ENCODE data around the gene AATK.

AATK gene

DNA sequence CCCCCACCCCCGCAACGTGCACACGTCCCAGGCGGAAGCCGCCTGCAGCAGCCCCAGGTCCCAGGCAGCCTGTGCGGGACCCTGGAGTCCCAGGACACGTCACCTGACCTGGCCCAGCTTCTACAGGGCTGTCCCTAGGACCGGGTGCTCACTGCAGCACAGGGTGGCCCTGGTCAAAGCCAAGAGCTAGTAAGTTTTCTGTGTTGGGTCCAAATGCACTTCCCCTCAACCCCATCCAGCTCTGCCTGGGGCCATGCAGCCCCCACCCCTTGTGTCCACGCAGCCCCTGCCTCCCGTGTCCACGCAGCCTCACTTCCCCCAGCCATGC, 22.9 kb downstream of the AATK start:
- no peak for DNase-seq (ENCODE audit: low read depth in 2 of 2)

DNA sequence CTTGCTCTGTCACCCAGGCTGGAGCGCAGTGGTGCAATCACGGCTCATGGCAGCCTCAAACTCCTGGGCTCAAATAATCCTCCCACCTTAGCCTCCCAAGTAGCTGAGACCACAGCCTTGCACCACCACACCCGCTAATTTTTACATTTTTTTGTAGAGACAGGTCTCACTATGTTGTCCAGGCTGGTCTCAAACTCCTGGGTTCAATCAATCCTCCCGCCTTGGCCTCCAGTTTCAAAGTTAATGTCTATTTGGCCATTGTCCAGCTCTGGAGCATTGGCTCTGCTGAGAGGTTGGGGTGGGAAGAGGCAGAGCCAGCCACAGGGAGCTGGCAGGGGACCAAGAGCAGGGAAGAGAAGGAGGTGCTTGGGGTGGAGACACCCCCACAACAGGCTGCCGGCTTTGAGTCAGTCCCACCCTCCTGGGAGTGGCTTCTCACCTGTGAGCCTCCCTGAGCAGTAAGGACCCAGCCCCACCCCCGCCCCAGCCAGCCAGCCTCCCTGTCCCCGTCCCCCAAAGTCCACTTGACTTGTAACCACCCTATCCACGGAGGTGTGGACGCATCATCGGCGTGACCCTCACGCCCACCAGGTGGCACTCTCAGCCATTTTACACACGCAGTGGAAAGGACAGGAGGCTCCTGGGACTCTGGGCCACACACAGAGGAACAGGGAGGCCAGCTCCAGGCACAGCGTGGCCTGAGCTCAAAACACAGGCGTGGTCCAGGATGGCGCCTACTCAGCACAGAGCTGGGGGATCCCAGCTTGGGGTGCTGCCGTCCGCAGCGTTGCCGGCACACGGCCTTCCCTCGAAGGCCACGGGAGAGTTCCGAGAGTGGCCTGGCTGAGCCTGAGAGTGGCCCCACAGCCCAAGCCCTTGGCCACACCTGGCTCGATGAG, 23.5 kb downstream of the AATK start:
- peak in 1 of 2 donors; percentile 32 for DNase-seq (ENCODE audit: low read depth in 2 of 2)

DNA sequence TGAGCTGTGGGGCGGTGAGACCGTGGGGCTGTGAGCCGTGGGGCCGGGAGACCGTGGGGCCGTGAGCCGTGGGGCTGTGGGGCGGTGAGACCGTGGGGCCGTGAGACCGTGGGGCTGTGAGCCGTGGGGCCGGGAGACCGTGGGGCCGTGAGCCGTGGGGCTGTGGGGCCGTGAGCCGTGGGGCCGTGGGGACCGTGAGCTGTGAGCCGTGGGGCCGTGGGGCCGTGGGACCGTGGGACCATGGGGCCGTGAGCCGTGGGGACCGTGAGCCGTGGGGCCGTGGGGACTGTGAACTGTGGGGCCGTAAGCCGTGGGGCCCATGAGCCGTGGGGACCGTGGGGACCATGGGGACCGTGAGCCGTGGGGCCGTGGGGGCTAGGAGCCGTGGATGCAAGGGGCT, 25.3 kb downstream of the AATK start:
- no peak for DNase-seq (ENCODE audit: low read depth in 2 of 2)

DNA sequence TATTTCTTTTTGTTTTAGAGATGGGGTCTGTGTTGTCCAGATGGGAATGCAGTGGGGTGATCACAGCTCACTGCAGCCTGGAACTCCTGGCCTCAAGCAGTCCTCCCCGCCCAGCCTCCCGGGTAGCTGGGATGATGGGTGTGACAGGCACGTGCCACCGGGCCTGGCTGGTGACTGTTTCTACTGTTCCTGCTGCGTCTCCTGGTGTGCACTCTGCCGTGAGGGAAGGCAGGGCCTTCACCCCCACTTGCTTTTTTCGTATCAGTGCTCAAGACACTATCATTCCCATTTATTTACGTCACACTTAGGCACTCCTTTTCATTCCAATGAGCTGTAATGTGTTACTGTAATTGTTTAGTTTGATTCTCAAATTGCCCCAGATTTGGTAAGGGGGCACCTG, 26.0 kb downstream of the AATK start:
- no peak for DNase-seq (ENCODE audit: low read depth in 2 of 2)

DNA sequence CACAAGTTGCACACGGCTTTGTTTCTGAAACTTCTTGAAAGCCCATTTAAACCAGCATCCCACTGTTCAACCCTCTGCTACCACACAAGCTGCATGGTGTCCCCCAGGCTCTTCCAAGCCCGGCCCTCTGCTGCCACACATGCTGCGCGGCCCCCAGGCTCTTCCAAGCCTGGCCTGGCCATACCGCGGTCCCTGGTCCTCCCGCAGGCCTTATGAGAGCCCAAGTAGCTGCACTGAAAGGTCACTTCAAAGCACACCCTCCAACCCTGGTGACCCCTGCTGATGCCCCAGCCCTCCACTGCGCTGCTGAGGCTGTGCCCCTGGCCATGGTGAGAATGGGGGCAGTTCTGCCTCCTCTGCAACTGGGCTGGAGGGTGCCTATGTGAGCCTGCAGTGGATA, 26.6 kb downstream of the AATK start:
- no peak for DNase-seq (ENCODE audit: low read depth in 2 of 2)

DNA sequence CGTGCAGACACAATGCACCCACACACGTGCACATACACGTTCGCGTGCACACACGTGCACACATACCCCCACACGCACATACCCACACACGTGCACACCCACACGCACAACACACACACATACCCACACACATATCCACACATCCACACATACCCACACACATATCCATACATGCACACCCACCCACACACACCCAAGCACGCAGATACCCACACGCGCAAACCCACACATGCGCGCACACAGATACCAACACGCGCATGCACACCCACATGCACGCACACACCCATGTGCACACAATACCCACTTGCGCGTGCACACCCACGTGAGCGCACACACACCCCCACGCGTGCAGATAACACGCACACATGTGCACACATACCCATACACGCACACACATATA, 27.5 kb downstream of the AATK start:
- DNase-seq (ENCODE audit: low read depth in 2 of 2) = no peak

DNA sequence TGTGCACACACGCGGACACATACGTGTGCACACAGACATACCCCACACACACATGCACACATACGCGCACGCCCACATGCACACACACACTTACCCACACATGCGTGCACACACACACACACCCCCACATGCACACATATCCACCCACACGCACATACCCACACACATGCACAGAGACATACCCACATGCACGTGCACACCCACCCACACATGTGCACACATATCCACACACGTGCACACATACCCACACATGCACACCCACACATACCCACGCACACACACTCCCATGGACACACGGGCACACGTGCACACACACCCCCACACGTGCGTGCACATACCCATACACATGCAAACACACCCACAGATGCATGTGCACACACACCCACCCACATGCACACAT, 27.9 kb downstream of the AATK start:
- no peak for DNase-seq (ENCODE audit: low read depth in 2 of 2)

DNA sequence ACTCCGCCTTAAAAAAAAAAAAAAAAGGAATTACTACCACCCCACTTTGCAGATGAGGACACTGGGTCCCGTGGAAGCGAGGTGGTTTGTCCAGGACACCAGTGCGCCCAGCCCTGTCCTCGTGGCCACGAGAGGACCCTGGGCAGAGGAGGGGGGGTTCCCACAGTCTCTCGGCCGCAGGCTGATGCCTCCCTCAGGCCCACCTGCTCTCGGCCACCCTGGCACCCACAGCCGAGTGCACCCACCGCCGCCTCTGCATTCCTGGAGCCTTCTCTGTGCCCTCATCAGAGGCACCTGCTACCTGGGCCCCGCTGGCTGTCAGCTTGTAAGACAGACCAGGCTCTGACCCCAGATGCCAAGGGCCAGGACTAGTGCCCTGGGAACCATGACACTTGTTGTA, 28.8 kb downstream of the AATK start:
- no peak for DNase-seq (ENCODE audit: low read depth in 2 of 2)

DNA sequence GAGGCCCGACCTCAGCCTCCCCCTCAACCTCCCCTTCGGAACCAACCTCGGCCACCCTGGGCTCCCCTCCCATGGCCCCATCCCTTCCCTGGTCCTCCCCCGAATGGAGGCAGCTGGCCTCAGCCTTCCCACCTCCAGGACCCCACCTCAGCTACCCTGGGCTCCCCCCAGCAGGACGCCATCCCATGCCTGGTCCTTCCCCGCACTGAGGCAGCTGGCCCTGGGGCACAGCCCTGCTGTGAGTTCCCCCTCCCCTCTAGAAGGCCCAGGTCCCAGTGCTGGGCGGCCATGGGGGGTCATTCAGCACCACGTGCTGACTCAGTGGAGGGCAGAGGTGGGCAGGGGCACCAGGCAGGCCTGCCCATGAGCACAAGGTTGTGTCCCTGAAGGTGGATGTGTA, 29.7 kb downstream of the AATK start:
- no peak for DNase-seq (ENCODE audit: low read depth in 2 of 2)

DNA sequence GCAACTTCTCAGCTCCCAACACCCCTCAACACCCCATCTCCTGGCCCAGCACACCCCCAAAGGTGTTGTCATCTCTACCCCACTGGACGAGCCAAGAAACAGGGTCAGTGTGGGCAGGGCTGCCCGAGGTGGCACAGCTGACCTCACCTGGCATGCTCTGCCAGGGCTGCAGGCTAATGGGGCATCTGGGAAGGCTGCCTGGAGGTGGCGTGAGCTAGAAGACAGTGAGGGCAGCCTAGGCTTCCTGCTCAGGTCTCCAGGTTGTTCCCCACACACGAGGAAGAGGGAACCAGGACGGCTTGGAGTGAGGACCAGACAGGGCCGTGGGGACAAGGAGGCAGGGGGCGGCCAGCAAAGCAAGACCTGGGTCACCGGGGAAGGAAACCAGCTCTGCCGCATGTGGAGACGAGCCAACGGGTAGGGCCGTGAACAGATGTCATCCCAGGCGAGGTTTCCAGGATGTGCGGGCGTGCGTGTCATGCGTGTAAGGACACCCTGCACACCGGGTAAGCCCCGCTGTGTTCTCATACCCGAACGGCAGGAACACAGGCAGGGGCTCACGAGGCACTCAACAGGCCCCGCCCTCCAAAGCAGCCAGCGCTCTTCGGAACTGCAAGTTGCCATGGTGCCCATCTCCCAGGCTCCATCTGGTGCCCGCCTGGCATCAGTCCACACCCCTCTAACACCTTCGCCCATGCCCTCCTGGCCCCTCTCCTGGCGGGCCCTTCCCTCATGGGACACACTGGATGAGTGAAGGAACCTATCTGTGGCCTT, 30.3 kb downstream of the AATK start:
- no peak for DNase-seq (ENCODE audit: low read depth in 2 of 2)

DNA sequence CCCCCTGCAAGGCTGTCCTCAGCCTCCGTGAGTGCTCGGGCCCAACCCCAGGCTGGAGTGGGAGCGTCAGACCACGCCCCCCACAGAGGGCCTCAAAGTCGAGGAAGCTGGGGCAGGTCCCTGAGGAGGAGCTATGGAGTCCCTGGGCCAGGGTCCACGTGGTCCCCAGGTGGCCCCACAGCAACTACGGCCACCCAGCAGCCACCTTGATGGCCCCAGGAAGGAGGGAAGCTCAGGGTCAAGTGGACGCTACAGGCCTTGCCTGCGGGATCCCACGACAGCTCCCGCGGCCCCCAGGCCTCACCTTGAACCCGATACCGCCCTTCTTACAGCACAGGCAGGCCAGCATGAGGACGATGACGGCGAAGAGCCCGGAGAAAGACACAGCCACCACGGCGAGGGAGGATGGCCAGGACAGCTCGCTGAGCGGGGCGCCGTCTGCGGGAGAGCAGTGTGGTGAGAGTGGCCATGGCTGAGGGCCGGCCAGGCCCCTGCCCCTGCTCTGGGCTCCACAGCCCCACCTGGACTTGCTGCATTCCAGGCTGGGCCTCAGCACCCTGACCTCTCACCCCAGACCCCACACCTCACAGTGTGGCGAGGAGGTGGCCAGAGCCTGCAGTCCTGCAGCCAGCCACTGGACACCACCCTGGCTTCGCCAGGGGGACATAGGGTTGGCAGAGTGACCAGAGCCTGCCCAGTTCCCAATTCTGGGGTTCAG, 31.8 kb downstream of the AATK start:
- no peak for DNase-seq (ENCODE audit: low read depth in 2 of 2)

DNA sequence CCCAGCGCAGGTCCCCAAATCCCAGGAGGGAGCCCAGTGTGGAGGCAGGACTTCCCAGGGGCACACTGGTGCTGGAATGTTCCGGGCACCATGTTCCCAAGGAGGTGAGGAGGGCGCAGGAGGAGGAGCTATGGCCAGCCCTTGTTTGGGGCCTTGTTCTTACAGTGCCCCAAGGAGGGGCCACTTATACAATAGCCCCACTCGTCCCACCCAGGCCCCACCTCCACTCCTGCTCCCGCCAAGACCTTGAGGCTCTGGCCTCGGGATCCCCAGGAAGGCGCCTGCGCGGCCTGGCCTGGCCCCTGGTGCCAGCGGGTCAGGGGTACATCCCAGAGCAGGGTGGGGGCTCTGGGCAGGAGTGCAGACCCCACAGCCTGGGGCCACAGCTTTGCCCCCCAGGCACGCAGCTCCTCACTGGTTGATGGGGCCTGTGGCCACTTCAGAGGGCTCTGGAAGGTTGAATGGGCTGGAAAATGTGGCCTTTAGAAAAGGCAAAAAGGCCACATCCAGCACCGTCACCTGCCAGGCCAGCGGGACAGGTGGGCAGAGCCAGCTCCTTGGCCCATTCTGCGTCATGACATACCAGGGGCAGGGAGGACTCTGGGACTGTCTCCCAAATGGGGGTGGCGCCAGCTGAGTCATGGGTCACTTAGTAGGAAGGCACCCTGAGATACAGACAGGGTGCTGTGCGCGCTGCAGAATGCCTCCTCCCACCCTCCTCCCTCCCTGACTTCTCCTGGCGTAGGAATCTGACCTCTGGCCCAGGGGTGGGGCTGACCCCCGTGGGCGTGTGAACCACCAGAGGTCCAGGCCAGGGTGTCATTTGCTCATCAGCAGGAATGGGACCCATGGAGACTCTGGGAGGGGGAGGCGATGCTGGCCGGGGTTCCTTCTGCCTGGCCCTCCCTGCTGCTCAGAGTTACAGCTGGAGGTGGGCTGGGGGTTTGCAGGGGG, 33.0 kb downstream of the AATK start:
- DNase-seq (ENCODE audit: low read depth in 2 of 2) = no peak

DNA sequence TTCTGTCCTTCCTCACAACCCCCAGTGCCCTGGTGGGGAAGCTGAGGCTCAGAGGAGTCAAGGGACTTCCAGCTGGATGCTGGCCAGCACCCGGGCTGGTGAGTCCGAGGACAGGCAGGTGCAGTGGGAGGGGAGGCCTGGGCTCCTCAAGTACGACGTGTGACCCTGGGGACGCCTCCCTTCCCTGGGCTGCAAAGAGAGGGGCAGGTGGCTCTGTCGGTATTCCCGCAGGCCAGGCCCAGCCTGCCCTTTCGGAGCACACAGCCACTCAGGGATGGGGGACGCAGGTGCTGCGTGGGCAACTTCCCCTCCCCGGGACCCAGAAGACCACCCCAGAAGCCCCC, 33.9 kb downstream of the AATK start:
- no peak for DNase-seq (ENCODE audit: low read depth in 2 of 2)

DNA sequence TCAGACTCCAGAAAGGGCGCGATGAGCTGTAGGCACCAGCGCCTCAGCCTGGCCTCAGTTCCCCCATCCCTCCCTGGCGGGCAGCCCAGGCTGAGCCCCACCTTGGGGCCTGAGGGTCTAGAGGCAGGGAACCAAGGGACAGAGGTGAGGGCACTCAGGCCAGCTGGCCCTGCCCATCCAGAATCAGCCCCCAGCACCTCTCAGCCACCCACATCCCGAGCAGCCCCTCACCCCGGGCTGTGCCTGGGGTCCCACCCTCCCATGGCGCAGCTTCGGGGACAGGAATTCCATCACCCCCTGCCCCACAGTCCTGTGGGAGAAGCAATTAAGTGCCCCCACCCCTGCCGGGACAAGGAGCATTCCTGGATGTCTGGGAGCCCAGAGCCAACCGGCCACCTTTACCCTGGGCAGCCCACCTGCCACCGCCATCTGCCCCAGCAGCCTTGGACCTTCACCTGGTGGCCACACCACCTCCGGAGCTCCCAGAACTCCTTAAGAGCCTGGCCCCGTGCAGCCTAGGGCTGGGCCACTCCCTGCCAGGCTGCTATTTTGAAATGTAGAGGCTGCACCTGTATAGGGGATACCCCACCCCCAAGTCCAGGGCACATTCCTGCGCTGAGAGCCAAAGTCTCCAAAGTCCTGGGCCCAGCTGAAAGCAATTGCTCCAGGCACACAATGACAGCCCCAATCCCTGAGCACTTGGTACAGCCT, 34.4 kb downstream of the AATK start:
- DNase-seq (ENCODE audit: low read depth in 2 of 2) = no peak

DNA sequence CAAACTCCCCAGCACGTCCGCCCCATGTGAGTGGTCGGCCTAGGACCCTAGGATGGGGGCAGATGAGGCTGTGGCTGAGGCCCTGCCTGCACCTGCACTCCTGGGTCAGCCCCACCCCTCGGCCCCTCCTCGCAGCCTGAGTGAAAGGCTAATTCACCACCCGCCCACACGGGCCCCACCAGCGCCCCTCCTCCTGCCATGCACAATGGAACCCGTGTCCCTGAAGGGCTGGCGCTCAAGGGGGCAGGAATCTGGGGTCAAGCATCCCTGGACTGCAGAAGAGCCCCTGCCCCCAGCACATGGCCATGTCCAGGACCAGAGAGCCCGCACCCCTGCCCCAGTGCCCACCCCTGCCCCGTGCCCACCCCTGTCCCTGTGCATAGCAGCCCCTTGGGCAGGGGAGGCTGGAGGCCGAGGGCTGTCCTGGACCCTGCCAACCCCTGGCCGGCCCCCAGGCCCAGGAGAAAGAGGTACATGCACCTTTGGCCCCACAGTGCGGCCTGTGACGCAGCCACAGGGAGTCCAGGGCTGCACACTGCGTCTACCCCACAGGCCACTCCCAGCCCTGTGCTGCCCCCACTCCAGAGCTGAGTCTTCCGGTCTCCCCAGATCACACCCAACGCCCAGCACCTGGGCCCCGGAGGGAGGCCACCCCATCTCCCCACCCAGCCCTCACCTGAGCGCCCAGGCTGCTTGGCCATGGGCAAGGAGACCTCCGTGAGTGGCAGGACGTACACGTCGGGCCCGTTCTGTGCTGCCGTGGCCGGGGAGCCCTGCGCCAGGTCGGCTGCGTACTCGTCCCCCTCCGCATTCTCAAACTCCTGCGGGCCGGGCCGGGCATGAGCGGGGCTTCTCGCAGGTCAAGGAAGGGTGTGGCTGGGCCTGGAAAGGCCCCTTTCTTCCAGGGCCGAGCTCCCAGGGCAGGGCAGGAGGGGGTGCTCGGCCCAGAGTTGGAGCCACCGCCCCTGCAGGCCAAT, 35.3 kb downstream of the AATK start:
- no peak for DNase-seq (ENCODE audit: low read depth in 2 of 2)

DNA sequence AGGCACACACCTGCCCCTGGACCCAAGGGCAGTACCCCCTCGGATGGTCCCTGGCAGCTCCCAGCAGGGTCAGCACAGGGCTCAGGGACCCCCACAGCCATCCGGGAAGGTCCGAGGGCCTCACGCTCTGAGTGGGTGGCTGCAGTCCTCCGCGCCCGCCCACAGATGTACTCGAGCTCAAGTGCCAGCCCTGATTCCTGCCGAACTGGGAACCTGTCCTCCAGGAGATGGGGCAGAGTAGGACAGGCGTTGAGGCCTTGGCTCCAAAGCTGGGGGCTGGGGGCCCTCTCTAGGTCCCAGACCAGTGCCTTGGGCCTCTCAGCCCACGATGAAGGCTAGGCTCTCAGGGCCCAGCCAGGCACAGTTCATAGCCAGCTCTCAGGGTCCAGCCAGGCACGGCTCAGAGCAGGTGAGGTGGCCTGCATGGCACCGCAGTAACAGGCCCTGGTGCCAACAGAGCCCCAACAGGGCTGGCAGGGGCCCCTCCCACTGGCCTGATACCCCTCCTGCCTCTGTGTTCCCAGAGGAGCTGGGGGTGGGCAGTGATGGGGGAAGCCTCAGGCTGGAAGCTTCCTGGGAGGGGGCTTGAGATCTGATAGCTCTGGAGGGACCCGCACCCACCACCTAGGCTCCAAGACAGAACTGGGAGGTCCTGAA, 36.2 kb downstream of the AATK start:
- no peak for DNase-seq (ENCODE audit: low read depth in 2 of 2)

DNA sequence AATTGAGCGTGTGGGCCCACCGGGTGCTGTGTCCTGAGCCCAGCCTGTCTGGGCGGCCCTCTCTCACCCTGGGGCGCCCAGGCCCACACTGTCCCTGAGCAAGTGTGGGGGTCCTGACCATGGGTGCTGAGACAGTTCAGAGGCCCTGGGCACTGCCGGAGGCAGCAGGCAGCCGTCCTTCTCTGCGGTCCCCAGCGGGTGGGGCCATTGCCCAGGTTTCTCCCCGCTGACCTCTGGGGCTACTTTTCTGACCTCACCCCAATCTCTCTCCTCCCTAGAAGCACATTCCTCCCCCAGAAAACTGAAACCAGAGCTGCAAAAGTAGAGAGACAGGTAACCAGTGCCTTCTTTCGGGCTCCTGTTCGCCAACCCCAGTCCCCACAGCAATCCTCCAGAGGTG, 36.7 kb downstream of the AATK start:
- DNase-seq (ENCODE audit: low read depth in 2 of 2) = no peak

DNA sequence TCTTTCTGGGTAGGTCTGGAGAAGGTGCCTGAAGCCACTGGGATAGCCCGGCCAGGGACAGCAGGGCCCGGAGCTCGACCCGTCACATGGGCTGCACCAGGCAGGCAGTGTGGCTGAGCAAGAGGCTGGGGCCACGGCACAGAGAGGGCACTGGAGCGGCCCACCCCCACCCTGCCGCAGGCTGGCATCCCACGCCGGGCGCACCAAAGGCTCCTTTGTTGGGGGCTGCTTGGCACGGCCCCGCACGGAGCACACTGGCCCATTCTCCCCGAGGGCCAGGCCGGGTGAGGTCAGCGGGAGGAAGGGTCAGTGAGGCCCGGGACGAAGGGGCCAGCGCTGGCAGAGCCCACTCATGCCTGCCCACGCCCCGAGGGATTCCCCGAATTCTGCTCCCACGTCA, 37.2 kb downstream of the AATK start:
- no peak for DNase-seq (ENCODE audit: low read depth in 2 of 2)

DNA sequence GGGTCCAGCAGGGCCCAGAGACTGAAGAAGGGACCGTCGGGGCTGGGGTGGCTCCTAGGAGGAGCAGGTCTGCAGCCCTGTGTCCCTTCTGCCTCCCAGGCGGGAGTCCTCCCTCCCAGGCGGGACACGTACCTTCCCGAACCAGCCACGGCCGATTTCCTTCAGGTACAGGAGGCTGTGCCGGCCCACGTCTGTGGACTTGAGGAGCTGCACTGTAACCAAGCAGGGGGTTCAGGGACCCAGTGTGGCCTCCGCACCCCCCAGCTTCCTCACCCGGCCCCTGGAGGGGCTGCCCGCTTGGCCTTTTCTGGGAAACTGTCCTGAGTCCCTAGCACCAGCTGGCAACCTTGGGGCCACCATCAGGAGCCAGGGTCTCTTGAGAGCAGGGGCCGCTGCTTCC, 37.7 kb downstream of the AATK start:
- DNase-seq (ENCODE audit: low read depth in 2 of 2) = no peak
